ENCODE data around the gene SLC15A3. TPM values are rescaled to one million over a fixed set of nuclear protein-coding genes. Genes with fewer than 3 reads are reported as not detected.

The SLC15A3 gene
- polyA plus RNA-seq, 3 donors: 15.7 to 19.1 (median 17.5) TPM

DNA sequence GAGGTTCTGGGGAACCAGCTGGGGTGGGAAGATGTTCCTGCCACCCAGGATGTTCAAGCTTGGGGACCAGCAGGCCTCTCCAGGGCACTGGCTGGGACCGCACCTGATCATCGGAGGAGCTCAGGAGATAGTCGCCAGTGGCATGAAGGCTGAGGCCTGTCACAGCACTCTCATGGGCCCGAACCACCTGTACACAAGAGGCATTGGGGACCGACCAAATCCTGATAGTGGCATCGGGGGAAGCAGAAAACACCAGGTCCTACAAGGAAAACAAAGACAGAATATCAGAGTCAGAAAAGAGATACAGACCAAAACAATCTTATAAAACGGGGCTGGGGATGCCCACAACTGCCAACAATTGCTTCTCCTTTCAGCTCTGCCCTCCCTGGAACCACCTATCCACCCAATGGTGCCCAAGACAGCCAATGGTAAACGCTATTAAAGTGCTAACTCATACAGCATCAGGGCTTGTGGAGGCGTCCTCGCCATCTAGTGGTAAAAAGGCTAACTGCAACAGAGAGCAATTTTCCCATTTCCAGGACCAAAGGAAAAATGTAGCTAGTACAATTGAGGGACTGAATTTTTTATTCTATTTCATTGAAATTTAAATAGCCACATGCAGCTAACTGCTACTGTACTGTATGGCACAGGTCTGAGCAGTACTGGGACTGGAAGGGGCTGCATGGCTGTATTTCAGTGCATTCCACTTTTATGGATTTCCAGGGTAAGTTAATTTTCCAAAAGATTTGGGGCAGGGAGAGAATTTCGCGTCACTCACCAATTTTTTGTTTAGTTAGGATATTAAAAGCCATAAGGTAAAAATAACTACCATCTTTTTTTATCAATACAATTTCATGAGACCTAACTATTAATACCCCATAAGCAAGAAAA, 52.7 kb downstream of the SLC15A3 start:
- DNase-seq (ENCODE audit: low read depth in 3 of 3, low spot score in 2 of 3): no peak

DNA sequence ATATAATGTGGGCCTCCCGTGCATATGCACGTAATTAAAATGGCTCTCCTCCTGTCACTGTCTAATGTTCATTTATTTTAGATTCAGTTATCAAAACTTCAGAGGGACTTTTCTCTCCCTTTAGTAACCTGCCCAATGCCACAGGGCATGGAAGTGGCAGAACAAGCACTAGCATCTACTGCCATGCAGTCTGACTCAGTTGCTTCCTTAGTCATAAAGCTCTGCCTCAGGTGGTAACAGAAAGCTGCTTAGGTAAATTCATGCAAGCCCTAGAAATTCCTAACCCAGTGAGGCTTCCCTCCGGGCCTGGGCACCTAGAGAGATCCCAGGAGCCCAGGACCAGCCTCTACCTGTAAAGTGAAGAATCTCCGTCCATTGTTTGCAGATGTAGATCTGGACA, 54.5 kb downstream of the SLC15A3 start:
- no peak for DNase-seq (ENCODE audit: low read depth in 3 of 3, low spot score in 2 of 3)

DNA sequence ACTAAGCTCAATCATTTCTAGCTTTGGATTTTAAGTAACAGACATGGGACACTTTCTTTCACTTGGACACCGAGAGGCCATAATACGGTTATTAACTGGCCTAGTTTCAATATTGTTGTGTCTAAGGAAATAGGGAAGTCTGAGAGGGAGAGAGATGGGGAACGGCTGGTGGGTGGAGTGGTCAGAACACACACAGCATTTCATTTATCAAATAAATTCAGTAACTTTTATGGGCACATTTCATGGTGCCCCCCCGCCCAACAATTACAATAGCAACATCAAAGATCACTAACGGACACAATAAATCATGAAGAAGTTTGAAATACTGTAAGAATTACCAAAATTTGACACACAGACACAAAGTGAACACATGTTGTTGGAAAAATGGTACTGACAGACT, 56.3 kb downstream of the SLC15A3 start:
- DNase-seq (ENCODE audit: low read depth in 3 of 3, low spot score in 2 of 3): no peak

DNA sequence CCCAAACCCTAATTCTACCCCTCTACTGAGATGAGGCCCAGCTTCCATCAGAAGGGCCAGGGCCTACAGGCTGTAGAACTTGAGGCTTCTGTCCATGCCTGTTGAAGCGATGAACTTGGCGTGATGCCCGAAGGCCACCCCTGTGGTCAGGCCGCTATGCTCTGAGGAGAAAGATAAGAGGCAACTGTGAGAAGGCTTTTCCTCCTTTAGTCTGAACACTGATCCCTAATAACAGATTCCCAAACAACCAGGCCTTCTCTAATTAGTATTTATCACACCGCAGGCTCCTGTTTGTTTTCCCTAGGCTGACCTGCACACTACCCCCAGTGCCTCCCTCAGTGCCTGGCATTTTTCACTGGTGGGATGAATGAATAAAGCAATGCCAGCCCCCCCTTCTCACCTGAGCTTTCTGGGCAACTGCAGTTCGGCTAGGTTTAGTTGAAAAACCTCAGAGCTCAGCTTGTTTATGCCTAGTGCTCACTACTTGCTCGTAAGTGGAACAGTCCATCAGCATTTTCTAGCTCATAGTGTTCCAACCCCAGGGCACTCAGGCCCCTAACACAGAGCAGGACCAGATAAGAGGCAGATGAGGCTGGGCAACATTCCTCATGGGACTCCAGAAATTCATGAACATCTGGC, 60.8 kb downstream of the SLC15A3 start:
- DNase-seq (ENCODE audit: low read depth in 3 of 3, low spot score in 2 of 3): no peak

DNA sequence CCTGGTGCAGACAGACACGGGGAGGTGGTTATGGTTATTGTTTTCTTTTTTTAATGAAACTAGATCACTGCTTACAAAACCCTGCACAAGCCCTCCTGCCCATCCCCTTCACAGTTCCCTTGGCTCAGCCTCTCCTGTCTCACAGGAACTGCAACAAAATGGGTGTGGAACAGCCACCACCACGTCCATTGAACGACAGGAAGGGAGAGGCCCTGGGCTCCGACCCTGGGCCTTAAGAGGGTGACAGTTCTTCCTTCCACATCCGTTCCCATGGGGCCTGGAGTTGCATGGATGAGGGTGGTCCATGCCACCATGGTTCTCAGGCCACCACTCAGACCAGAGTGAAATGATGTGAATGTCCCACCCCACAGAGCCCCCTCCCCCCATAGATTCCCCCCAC, 61.3 kb downstream of the SLC15A3 start:
- no peak for DNase-seq (ENCODE audit: low read depth in 3 of 3, low spot score in 2 of 3)

DNA sequence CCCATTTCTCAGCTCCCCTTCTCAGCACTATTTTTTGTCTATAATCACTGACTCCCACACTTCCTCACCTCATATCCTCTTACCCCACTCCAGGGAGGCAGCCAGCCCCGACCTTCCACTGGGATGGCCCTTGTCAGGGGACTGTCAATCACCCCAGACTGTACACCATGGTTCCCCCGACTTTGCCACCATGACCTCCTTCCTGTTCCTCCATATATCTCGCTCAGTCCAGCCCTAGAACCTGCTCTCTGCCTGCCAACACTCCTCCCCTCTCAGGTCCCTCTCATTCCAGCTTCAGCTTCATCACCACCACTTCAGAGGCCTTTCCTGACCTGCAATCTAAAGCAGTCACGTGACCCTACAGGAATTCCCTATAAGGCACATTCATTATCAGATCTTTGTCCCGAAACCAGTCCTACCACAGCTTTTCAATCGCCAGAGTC, 62.1 kb downstream of the SLC15A3 start:
- DNase-seq (ENCODE audit: low read depth in 3 of 3, low spot score in 2 of 3): no peak

DNA sequence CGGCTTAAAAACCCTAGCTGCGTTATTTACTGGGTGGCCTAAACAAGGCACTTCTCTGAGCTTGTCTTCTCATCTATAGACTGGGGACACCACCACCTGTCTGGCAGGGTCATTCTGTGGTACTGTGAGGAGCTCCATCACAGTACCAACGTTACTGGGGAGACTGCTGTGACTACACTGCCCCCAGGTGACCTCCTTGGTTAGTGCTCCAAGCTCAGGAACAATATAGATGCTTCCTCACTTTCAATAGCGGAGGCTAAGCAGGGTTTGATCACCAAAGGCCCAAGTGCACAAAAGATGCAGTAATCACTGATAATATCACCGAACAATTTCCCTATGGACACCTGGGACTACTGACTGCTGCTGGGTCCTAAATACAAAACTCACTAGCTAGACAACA, 64.4 kb downstream of the SLC15A3 start:
- no peak for DNase-seq (ENCODE audit: low read depth in 3 of 3, low spot score in 2 of 3)

Other genes starting within 250 kb of the SLC15A3 start
- gene MS4A18, start 227.5 kb downstream of the SLC15A3 start, polyA plus RNA-seq (ENCODE audit: insufficient read length in 3 of 3): not detected
- not detected for gene MS4A15, start 195.3 kb downstream of the SLC15A3 start, polyA plus RNA-seq (ENCODE audit: insufficient read length in 3 of 3)
- under 1 TPM; 0.11 to 0.18 (median 0.13) TPM for gene MS4A10, start 166.8 kb downstream of the SLC15A3 start, polyA plus RNA-seq (ENCODE audit: insufficient read length in 3 of 3)
- 10 to 100 TPM; 16.8 to 17.1 (median 16.9) TPM for gene CCDC86, start 110.1 kb downstream of the SLC15A3 start, polyA plus RNA-seq (ENCODE audit: insufficient read length in 3 of 3)
- gene PTGDR2, start 96.2 kb downstream of the SLC15A3 start, polyA plus RNA-seq (ENCODE audit: insufficient read length in 3 of 3): under 1 TPM; 0.08 to 0.25 (median 0.24) TPM
- gene ZP1, start 84.6 kb downstream of the SLC15A3 start, polyA plus RNA-seq (ENCODE audit: insufficient read length in 3 of 3): not detected
- 100 to 1,000 TPM; 132 to 140 (median 138) TPM for gene PRPF19, start 45.6 kb downstream of the SLC15A3 start, polyA plus RNA-seq (ENCODE audit: insufficient read length in 3 of 3)
- gene TMEM109, start 38.0 kb downstream of the SLC15A3 start, polyA plus RNA-seq (ENCODE audit: insufficient read length in 3 of 3): 10 to 100 TPM; 86.2 to 91.3 (median 86.6) TPM
- 10 to 100 TPM; 45.0 to 55.6 (median 46.9) TPM for gene TMEM132A, start 27.7 kb downstream of the SLC15A3 start, polyA plus RNA-seq (ENCODE audit: insufficient read length in 3 of 3)
- 1 to 10 TPM in 2 of 3 donors, under 1 TPM in 1; 0.82 to 1.5 (median 1.1) TPM for gene CD6, start 19.5 kb upstream of the SLC15A3 start, polyA plus RNA-seq (ENCODE audit: insufficient read length in 3 of 3)
- gene CD5, start 150.3 kb upstream of the SLC15A3 start, polyA plus RNA-seq (ENCODE audit: insufficient read length in 3 of 3): under 1 TPM; 0.04 to 0.08 (median 0.08) TPM
- 10 to 100 TPM; 14.0 to 17.0 (median 15.5) TPM for gene VPS37C, start 209.2 kb upstream of the SLC15A3 start, polyA plus RNA-seq (ENCODE audit: insufficient read length in 3 of 3)